ENCODE data around the gene GDI2.
"Not testable (repeated sequence)": the region's sequence is repeated elsewhere in the genome, so short reads cannot be mapped to it uniquely, and the experiment has no call there.

Gene GDI2

DNA sequence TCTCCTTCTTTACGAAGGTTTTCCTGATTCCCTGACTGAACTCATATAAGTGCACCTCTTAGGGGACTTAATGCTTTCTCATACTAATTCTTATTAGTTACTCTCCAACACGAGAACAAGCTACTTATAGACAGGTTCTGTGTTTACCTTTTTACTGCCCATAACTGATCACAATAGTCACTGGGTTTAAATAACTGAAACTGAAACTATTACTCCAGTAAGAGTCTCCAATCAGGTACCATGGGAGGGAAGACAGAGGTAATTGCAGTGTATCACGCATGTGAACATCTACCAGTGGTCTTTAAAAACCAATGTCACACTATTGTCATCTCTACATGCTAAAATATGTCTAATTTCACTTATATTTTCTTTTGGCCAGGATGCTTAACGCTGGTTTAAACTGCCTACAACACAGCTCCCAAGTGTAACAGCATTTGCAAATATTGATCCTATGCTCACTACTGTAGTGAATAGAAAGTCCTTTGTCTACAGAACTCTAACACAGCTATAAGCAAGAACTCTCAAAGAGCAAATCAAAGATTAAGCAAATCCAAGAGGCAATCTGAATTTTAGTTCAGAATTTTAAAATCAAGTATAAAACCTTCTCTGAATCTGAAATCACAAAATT, 3.6 kb downstream of the GDI2 start:
- DNase-seq (ENCODE audit: extremely low spot score): no peak
- TF ChIP-seq, protein P1, sequence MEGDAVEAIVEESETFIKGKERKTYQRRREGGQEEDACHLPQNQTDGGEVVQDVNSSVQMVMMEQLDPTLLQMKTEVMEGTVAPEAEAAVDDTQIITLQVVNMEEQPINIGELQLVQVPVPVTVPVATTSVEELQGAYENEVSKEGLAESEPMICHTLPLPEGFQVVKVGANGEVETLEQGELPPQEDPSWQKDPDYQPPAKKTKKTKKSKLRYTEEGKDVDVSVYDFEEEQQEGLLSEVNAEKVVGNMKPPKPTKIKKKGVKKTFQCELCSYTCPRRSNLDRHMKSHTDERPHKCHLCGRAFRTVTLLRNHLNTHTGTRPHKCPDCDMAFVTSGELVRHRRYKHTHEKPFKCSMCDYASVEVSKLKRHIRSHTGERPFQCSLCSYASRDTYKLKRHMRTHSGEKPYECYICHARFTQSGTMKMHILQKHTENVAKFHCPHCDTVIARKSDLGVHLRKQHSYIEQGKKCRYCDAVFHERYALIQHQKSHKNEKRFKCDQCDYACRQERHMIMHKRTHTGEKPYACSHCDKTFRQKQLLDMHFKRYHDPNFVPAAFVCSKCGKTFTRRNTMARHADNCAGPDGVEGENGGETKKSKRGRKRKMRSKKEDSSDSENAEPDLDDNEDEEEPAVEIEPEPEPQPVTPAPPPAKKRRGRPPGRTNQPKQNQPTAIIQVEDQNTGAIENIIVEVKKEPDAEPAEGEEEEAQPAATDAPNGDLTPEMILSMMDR (IDR thresholded peaks at IDR 0.05; ENCODE audit: control extremely low read depth, extremely low read depth, low read depth, missing control alignments): no peak
- ChIA-PET POLR2A (interaction anchor here (0.6 to 1.1 kb wide), 2 partner anchors 67 to 80 kb away, joined by 3 read pairs; partner anchors contain the start of genes ANKRD16 and FBH1), CTCF (interaction anchor here (0.9 to 4.1 kb wide), 6 partner anchors 9 to 180 kb away, joined by 3 to 18 read pairs (median 4); no protein-coding TSS in a partner anchor)

DNA sequence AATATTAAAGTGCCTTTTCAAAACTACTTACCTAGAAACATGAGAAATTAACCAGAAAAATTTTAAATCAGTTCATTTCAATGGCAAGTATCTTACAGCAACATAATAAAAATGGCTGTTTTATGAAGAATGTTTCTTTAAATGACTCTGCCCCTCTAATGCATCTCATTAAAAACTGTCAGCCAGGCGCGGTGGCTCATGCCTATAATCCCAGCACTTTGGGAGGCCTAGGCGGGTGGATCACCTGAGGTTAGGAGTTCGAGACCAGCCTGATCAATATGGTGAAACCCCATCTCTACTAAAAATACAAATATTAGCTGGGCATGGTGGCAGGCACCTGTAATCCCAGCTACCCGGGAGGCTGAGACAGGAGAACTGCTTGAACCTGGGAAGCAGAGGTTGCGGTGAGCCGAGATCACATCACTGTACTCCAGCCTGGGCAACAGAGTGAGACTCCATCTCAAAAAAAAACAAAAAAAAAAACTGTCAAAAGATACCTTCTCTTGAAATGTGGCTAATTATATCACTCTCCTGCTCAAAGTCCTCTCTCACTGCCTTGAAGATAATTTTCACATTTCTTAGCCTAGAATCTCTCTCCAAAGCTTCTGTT, 4.3 kb downstream of the GDI2 start:
- ChIA-PET CTCF (interaction anchor here (0.9 to 4.1 kb wide), 3 partner anchors 8 to 179 kb away, joined by 3 to 18 read pairs (median 3); no protein-coding TSS in a partner anchor), POLR2A (interaction anchor here (1.1 kb wide), 1 partner anchor 81 kb away, joined by 3 read pairs; the partner anchor contains the start of genes ANKRD16 and FBH1)
- DNase-seq (ENCODE audit: extremely low spot score): not testable (repeated sequence)

DNA sequence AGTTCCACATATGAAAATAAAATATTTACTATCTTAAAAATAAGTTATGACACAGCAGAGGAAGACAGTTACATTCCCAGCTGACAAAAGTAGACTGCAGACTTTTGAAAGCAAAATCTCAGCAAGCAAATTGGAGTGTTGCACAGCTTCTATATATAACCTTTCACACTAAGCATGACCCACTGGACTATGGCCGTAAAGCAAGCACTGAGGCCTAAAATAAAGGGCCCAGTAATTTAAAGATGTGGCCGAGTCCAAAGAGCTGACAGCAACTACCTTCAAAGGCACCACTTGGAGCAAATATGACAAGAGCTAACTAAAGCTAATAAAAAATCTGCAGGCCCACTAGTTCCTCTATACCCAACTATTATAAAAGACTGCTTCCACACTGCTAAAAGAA, 6.5 kb downstream of the GDI2 start:
- POLR2A ChIA-PET: interaction anchor here (0.6 to 0.7 kb wide), 2 partner anchors 46 to 67 kb away, joined by 3 read pairs; no protein-coding TSS in a partner anchor
- TF ChIP-seq, protein P1 (IDR thresholded peaks at IDR 0.05; ENCODE audit: control extremely low read depth, extremely low read depth, low read depth, missing control alignments): no peak
- CTCF ChIA-PET: interaction anchor here (0.7 to 1.7 kb wide), 7 partner anchors 12 to 288 kb away, joined by 3 to 5 read pairs (median 3); partner anchors contain the start of genes ANKRD16 and FBH1
- no peak for DNase-seq (ENCODE audit: extremely low spot score)

DNA sequence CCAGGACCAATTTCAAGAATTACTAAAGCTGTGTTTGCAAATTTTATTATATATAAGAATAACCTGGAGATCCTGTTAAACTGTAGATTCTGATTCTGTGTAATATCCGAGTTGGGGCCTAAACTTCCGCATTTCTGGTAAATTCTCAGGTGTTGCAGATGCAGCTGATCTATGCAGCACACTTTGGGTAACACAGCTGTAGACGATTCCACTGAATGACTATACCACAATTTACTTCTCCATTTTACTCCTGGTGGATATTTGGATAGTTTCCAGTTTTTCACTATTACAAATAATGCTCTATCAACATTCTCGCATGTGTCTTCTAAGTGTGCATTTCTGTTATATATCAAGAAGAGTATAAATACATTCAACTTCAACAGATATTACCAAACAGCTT, 7.5 kb downstream of the GDI2 start:
- ChIA-PET CTCF (interaction anchor here (1.6 to 1.7 kb wide), 2 partner anchors 11 to 57 kb away, joined by 4 to 5 read pairs; no protein-coding TSS in a partner anchor), POLR2A (no interaction called here)
- no peak for DNase-seq (ENCODE audit: extremely low spot score)
- TF ChIP-seq, protein P1 (IDR thresholded peaks at IDR 0.05; ENCODE audit: control extremely low read depth, extremely low read depth, low read depth, missing control alignments): no peak

DNA sequence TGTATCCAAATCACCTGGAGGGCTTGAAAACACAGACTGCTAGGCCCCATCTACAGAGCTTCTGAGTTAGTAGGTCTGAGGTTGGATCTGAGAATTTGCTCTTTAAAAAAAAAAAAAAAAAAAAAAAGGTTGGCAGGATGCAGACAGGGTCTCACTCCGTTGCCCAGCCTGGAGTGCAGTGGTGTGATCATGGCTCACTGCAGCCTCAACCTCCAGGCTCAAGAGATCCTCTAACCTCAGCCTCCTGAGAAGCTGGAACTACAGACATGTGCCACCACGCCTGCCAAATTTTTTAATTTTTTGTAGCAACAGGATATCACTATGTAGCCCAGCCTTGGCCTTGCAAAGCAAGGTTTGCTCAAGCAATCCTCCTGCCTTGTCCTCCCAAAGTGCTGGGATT, 8.0 kb downstream of the GDI2 start:
- ChIA-PET POLR2A (interaction anchor here (0.7 to 0.8 kb wide), 2 partner anchors 8 to 702 kb away, joined by 4 to 5 read pairs; partner anchors contain the start of gene GDI2), CTCF (interaction anchor here (1.2 kb wide), 1 partner anchor 79 kb away, joined by 3 read pairs; no protein-coding TSS in a partner anchor)
- TF ChIP-seq, protein P1 (IDR thresholded peaks at IDR 0.05; ENCODE audit: control extremely low read depth, extremely low read depth, low read depth, missing control alignments): no peak
- DNase-seq (ENCODE audit: extremely low spot score): no peak

DNA sequence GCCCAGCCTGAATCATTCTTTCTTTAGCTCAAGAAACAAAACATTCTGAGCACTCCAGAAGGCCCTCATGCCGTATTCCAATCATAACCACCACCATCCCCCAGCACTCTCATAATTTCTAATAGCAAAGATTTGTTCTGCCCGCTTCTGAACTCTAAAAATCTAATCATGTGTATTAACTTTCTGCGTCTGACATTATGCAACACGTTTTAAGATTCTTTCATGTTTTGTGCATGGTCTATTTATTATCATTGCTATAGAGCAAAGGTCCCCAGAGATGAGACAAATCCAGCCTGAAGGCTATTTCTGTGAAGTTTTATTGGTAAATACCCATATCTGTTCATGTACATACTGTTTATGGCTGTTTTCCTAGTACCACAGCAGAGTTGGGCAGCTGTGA, 8.8 kb downstream of the GDI2 start:
- ChIA-PET CTCF (interaction anchor here (1.2 to 1.5 kb wide), 2 partner anchors 28 to 80 kb away, joined by 3 read pairs; no protein-coding TSS in a partner anchor), POLR2A (no interaction called here)
- DNase-seq (ENCODE audit: extremely low spot score): no peak
- TF ChIP-seq, protein P1 (IDR thresholded peaks at IDR 0.05; ENCODE audit: control extremely low read depth, extremely low read depth, low read depth, missing control alignments): no peak
